Measurements from ENCODE around the gene KIR2DL1. TPM values are rescaled to one million over a fixed set of nuclear protein-coding genes. Genes with fewer than 3 reads are reported as not detected.
"Not testable (repeated sequence)": the region's sequence is repeated elsewhere in the genome, so short reads cannot be mapped to it uniquely, and the experiment has no call there.

Gene KIR2DL1
- total RNA-seq, 1 donor from 2014 or later: not detected

- DNase-seq (ENCODE audit: low read depth): no peak
Observed at GRCh38 chr19:54817670-54818536, 48.3 kb downstream of the KIR2DL1 start.

- DNase-seq (ENCODE audit: low read depth): not testable (repeated sequence)
Observed at GRCh38 chr19:54824416-54824815, 54.8 kb downstream of the KIR2DL1 start.

DNA sequence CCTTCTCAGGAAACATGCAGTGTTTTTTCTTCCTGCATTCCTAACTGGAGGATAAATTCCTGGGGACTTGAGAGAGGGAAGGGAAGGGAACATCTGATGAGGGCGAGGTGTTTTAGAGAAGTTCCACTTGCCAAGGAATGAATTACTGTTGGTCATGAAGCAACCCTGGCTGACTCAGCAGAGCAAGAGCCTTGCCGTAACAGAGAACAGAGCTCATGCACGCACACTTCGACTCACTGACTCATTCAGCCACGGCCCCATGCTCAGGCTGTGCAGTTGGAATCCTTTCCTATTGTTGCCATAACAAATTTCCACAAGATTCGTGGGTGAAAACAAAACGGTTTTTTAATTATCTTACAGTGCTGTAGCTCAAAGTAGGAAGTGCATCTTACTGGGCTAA is 55.7 kb downstream of the KIR2DL1 start:
- not testable (repeated sequence) for DNase-seq (ENCODE audit: low read depth)

DNA sequence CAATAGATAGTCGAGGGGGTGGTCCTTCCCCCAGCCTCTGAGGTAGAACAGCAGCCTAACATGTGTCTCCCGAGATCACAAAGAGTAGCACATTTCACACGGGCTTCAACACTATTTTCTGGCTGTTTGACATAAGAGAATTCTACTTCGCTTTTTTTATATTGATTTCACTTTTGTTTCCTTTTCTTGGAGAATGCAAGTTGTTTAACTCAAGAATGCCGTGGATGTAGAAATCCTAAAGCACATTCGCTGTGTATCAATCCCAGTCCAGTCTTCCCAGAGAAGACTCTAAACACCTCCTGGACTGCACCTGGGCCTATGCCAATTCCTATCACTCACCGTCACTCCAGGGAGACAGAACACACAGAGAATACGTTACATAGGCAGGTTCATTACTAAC is 58.5 kb downstream of the KIR2DL1 start:
- DNase-seq (ENCODE audit: low read depth): not testable (repeated sequence)

GRCh38 chr19:54832496-54832895 is 62.9 kb downstream of the KIR2DL1 start, which contains the start of gene KIR2DS4:
Gene KIR2DS4, plus strand, starts transcription at chr19:54832676.
- DNase-seq (ENCODE audit: low read depth): not testable (repeated sequence)

Other genes starting within 250 kb of the KIR2DL1 start
- gene LILRA2, start 196.0 kb upstream of the KIR2DL1 start, total RNA-seq: not detected in 2 replicates
- not detected in 2 replicates for gene LILRA1, start 176.2 kb upstream of the KIR2DL1 start, total RNA-seq
- not detected in 2 replicates for gene LILRB1, start 139.3 kb upstream of the KIR2DL1 start, total RNA-seq
- not detected in 2 replicates for gene LILRB4, start 106.8 kb upstream of the KIR2DL1 start, total RNA-seq
- gene KIR3DL3, start 45.4 kb upstream of the KIR2DL1 start, total RNA-seq: not detected in 2 replicates
- not detected in 2 replicates for gene KIR2DL3, start 31.3 kb upstream of the KIR2DL1 start, total RNA-seq
- not detected in 2 replicates for gene KIR2DL4, start 33.8 kb downstream of the KIR2DL1 start, total RNA-seq
- not detected in 2 replicates for gene KIR3DL1, start 46.7 kb downstream of the KIR2DL1 start, total RNA-seq
- gene KIR2DS4, start 62.9 kb downstream of the KIR2DL1 start, total RNA-seq: not detected in 2 replicates
- not detected in 2 replicates for gene KIR3DL2, start 80.7 kb downstream of the KIR2DL1 start, total RNA-seq
- not detected in 2 replicates for gene FCAR, start 104.4 kb downstream of the KIR2DL1 start, total RNA-seq
- not detected in 2 replicates for gene NCR1, start 136.4 kb downstream of the KIR2DL1 start, total RNA-seq
- not detected in 2 replicates for gene NLRP7, start 177.7 kb downstream of the KIR2DL1 start, total RNA-seq
- 6.3 and 15.3 TPM in 2 replicates for gene NLRP2, start 196.6 kb downstream of the KIR2DL1 start, total RNA-seq

Measured in renal cortical epithelial cell (primary cell).